HG02885 (cell line): ENCODE results near the gene MYO16.
"Not testable (repeated sequence)": the region's sequence is repeated elsewhere in the genome, so short reads cannot be mapped to it uniquely, and the experiment has no call there.

Experiments used
- ATAC-seq: cut with Tn5 transposase; IDR thresholded peaks from one replicate; pipeline ENCODE4 v1.9.1; 2021; ENCODE audit warnings: mild to moderate bottlenecking; ENCODE audit not compliant: unreplicated experiment, poor library complexity

The MYO16 gene

DNA sequence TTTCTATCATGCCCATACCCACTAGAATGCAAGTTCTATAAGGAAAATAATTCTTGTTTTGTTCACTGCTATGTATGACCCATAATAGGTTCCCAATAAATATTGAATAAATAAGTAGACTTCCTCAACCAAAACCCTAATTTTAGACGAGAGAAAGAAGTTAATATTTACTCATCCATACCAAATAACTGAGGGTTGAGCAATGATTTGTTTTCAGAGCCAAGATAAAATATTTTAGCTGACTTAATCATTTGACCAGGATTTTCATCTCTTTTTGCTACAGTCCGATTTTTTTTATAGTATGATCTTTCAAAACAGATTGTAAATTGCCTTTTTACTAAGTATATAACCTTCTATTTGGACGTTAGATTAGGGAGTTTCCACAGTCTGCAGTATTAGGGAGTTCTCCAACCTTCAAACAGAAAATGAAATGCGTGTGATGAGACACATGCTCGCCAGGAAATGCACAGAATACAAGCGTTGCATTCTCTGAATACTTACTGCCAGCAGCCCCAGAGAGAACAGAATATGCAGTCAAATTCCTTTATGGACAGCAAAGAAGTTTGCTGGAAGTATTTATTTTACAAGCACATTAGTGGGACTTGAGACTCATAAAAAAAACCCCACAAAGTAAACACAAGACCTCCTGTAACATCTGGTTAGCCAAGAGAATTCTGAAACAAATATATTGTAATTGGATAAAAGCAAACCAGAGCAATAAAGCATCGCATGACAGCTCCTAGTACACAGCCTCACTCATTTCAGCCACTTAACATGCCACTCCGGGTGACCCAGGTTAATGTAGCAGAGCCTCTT, 230.0 kb downstream of the MYO16 start:
- ATAC-seq, result no peak

DNA sequence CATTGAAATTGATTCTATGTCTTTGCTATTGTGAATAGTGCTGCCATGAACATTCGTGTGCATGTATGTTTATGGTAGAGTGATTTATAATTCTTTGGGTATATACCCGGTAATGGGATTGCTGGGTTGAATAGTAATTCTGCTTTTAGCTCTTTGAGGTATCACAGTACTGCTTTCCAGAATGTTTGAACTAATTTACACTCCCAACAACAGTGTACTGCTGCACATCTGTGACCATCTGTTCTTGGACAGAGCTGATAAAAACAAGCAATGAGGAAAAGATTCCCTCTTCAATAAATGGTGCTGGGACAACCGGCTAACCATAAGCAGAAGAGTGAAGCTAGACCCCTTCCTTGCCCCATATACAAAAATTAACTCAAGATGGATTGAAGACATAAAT, 231.0 kb downstream of the MYO16 start:
- no peak for ATAC-seq

DNA sequence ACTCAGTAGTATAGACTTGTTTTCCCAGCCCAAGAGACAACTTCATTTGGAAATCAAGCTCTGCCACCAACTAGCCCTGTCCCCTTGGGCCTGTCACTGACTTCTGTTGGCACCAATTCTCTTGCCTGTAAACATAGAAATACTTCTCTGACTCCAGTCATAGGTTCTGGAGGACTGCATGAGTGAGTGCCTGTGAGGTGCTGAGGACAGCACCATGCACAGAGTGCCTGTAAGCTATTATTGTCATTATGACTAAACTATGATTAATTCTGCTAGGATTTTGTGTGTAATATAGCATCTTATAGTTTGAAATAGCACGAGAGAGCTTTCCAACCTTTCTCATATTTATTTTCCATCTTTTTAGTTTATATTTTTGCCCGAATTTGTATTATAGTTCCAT, 247.9 kb downstream of the MYO16 start:
- ATAC-seq, result no peak

GRCh38 chr13:108878732-108879131, 249.3 kb downstream of the MYO16 start:
- no peak for ATAC-seq

- ATAC-seq, result no peak
Measured at GRCh38 chr13:108889324-108889984, 260.0 kb downstream of the MYO16 start.

- peak; percentile 63 for ATAC-seq
Measured at GRCh38 chr13:108895220-108895704, 265.9 kb downstream of the MYO16 start.

DNA sequence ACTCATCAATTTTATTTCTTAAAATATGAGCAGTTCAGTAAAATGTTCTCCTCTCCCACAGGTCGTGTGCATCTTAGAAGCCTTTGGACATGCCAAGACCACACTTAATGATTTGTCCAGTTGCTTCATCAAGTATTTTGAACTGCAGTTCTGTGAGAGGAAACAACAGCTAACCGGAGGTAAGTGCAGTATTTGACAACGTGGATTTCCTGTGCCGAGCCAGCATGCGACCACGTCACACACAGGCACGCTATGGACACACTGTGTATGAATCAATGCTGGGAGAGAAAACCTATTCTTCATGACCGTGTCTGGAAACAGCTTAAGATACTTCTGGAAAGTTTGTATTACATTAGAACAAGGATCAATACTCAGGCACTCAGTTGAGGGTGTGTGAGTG, 268.5 kb downstream of the MYO16 start:
- no peak for ATAC-seq

GRCh38 chr13:108902405-108903155, 273.2 kb downstream of the MYO16 start:
- ATAC-seq, result no peak

DNA sequence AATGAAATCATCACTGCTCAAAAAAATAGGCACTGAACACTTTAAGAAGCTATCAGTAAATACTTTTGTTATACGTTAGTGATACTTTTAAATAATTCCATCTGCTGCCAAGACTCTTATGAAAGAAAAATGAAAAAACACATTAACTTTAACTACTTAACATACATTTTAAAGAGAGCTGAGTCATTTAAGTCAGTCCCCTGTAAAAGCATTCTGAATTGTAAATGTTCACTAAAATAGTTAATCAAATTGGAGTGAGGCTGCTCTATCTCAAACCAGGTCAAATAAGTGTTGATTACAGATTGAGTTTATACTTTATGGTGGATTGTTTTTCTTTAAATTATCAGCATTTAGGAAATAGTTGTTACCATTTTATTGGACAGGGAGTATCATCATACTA, 274.2 kb downstream of the MYO16 start:
- ATAC-seq, result no peak

GRCh38 chr13:108911807-108912206, 282.4 kb downstream of the MYO16 start:
- no peak for ATAC-seq

DNA sequence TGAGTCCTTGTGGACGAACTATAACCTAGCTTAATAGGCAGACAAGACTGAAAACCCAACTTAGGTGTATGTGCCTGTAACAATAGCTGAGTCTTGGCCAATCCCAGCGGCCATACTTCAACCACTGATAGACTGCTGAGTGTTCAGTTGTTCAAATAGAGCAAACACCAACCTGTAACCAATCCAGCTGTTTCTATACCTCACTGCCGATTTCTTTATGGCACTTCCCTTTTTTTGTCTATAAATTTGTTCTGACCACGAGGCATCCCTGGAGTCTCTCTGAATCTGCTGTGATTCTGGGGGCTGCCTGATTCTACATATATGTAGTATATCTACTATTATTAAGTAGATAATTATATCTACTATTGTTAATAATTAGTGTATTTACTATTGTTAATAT, 284.3 kb downstream of the MYO16 start:
- ATAC-seq, result not testable (repeated sequence)

DNA sequence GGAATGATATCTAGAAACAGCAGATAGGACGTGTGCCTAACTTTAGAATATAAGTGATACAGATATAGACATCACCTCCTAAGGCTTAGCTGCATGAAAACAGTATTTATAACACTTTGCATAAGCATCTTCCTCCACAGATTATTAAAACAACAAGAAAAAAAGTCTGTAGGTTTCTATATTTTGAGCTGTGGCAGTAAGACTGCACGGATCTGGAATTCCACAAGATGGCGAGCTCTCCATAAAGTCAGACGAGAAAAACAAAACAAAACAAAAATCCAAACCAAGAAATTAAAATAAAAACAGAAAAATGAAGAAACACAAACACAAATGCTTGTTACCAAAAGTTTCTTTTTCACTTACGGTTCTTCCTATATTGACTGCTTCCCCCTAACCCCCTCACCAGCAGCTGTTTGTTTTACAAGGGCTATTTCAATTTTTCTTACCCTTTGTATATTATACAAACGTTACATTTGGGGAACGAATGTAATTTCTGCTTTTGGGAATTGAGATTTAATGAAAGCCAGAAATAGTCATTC, 285.8 kb downstream of the MYO16 start:
- no peak for ATAC-seq

GRCh38 chr13:108915634-108916512, 286.5 kb downstream of the MYO16 start:
- ATAC-seq, result peak; percentile 96

DNA sequence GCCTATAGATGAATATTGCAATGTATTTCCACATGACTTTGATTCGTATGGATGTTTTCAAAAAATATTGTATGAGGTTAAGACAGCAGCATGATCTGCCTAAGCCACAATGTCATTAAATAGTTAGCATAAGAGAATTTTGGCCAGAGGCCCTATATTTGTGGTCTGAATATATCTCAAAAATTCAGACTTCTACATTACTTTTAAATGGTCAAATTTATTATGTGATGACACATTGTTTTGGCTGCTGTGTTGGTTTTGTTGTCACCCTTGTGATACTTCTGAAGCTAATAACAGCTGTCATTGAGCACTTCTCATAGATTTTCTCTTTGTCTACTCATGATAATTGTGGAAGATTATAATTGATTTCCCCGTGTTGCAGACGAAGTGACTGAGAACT, 288.2 kb downstream of the MYO16 start:
- ATAC-seq, result no peak

- ATAC-seq, result no peak
Measured at GRCh38 chr13:108919036-108919907, 289.9 kb downstream of the MYO16 start.

GRCh38 chr13:108920137-108920536, 290.7 kb downstream of the MYO16 start:
- ATAC-seq, result no peak

DNA sequence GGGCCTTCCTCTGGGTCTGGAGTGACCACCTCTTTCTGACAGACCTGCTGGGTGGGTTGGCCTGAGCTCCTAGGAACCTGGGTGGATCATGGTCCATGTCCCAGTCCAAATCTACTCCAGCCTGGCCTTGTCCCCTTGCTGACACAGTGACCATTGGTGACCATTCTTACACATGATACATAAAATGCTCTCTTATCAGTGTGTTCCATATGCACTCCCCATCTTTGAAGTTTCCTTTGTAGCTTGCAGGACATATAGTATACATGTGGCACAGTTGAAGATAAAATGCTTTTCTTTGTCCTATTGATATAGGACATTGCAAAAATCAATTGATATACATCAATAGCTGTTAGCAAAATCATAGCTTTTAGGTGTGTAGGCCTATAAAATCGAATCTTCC, 291.8 kb downstream of the MYO16 start:
- no peak for ATAC-seq

- ATAC-seq, result no peak
Measured at GRCh38 chr13:108922108-108922507, 292.7 kb downstream of the MYO16 start.
